ENCODE results near the gene UFSP2. TPM values are rescaled to one million over a fixed set of nuclear protein-coding genes. Genes with fewer than 3 reads are reported as not detected.

Gene UFSP2
- total RNA-seq, 1 donor from 2014 or later, result 27.5 TPM

- H3K9me3 ChIP-seq (ENCODE audit: insufficient read depth, low read depth, low read length), result no peaks in the 10 kb centered on the region
- H3K4me3 ChIP-seq (ENCODE audit: insufficient read depth, low read depth, low read length), result no peak overlapping the region
- DNase-seq (ENCODE audit: low read depth) (no peak), FAIRE-seq (no peak)
- H3K4me1 Mint-ChIP-seq (ENCODE audit: low read depth, unreplicated experiment), result peaks cover 3% of the 10 kb centered on the region
- H3K79me2 ChIP-seq (ENCODE audit: insufficient read depth, low read length), result no peaks in the 10 kb centered on the region
- no peak overlapping the region for H3K4me2 ChIP-seq (ENCODE audit: low read length)
- H3K27ac ChIP-seq (ENCODE audit: low read depth, low read length), result no peak overlapping the region
- H3K9me3 Mint-ChIP-seq (ENCODE audit: unreplicated experiment), result peaks cover 3% of the 10 kb centered on the region
- no peaks in the 10 kb centered on the region for H3K27me3 Mint-ChIP-seq (ENCODE audit: low read depth, unreplicated experiment)
- H3K4me1 ChIP-seq (ENCODE audit: insufficient read depth, low read length), result no peaks in the 10 kb centered on the region
- H3K4me3 Mint-ChIP-seq (ENCODE audit: unreplicated experiment), result no peak overlapping the region
- no peak overlapping the region for H3K9ac ChIP-seq (ENCODE audit: low read length)
- H3K27ac Mint-ChIP-seq (ENCODE audit: unreplicated experiment), result no peak overlapping the region
- no peak for TF ChIP-seq EZH2 (IDR thresholded peaks at IDR 0.05; ENCODE audit: insufficient read depth, low read length)
- TF ChIP-seq CTCF (IDR thresholded peaks at IDR 0.05; ENCODE audit: insufficient read depth, low read depth, low read length), result no peak
- no peak overlapping the region for H2AFZ ChIP-seq (ENCODE audit: low read depth, low read length)
- no peaks in the 10 kb centered on the region for H4K20me1 ChIP-seq (ENCODE audit: insufficient read depth, low read length)
- no peaks in the 10 kb centered on the region for H3K27me3 ChIP-seq (ENCODE audit: insufficient read depth, low read length)
- H3K36me3 Mint-ChIP-seq (ENCODE audit: low read depth, unreplicated experiment), result peaks cover 16% of the 10 kb centered on the region
- H3K36me3 ChIP-seq (ENCODE audit: insufficient read depth, low read length), result no peaks in the 10 kb centered on the region
Observed at GRCh38 chr4:185384930-185385331, 40.8 kb downstream of the UFSP2 start.

- H3K9ac ChIP-seq (ENCODE audit: low read length), result no peak overlapping the region
- H3K27ac Mint-ChIP-seq (ENCODE audit: unreplicated experiment), result no peak overlapping the region
- no peaks in the 10 kb centered on the region for H3K36me3 ChIP-seq (ENCODE audit: insufficient read depth, low read length)
- DNase-seq (ENCODE audit: low read depth) (no peak), FAIRE-seq (no peak)
- no peak overlapping the region for H3K4me3 Mint-ChIP-seq (ENCODE audit: unreplicated experiment)
- H3K27me3 Mint-ChIP-seq (ENCODE audit: low read depth, unreplicated experiment), result no peaks in the 10 kb centered on the region
- no peak for TF ChIP-seq CTCF (IDR thresholded peaks at IDR 0.05; ENCODE audit: insufficient read depth, low read depth, low read length)
- no peak overlapping the region for H2AFZ ChIP-seq (ENCODE audit: low read depth, low read length)
- H3K4me2 ChIP-seq (ENCODE audit: low read length), result no peak overlapping the region
- peaks cover 3% of the 10 kb centered on the region for H3K4me1 Mint-ChIP-seq (ENCODE audit: low read depth, unreplicated experiment)
- no peaks in the 10 kb centered on the region for H3K27me3 ChIP-seq (ENCODE audit: insufficient read depth, low read length)
- no peaks in the 10 kb centered on the region for H3K79me2 ChIP-seq (ENCODE audit: insufficient read depth, low read length)
- no peaks in the 10 kb centered on the region for H3K9me3 ChIP-seq (ENCODE audit: insufficient read depth, low read depth, low read length)
- no peaks in the 10 kb centered on the region for H3K4me1 ChIP-seq (ENCODE audit: insufficient read depth, low read length)
- no peaks in the 10 kb centered on the region for H4K20me1 ChIP-seq (ENCODE audit: insufficient read depth, low read length)
- H3K4me3 ChIP-seq (ENCODE audit: insufficient read depth, low read depth, low read length), result no peak overlapping the region
- H3K27ac ChIP-seq (ENCODE audit: low read depth, low read length), result no peak overlapping the region
- H3K36me3 Mint-ChIP-seq (ENCODE audit: low read depth, unreplicated experiment), result peaks cover 16% of the 10 kb centered on the region
- H3K9me3 Mint-ChIP-seq (ENCODE audit: unreplicated experiment), result peaks cover 3% of the 10 kb centered on the region
Observed at GRCh38 chr4:185384061-185384460, 41.7 kb downstream of the UFSP2 start.

GRCh38 chr4:185383451-185383850 is 42.3 kb downstream of the UFSP2 start:
- no peak for FAIRE-seq
- Histone ChIP-seq H3K4me1 (ENCODE audit: insufficient read depth, low read length) (no peaks in the 10 kb centered on the region), H3K4me2 (ENCODE audit: low read length) (no peak overlapping the region), H3K79me2 (ENCODE audit: insufficient read depth, low read length) (no peaks in the 10 kb centered on the region), H3K27me3 (ENCODE audit: insufficient read depth, low read length) (no peaks in the 10 kb centered on the region), H3K9me3 (ENCODE audit: insufficient read depth, low read depth, low read length) (no peaks in the 10 kb centered on the region), H4K20me1 (ENCODE audit: insufficient read depth, low read length) (no peaks in the 10 kb centered on the region), H3K9ac (ENCODE audit: low read length) (no peak overlapping the region), H2AFZ (ENCODE audit: low read depth, low read length) (no peak overlapping the region), H3K27ac (ENCODE audit: low read depth, low read length) (no peak overlapping the region), H3K36me3 (ENCODE audit: insufficient read depth, low read length) (no peaks in the 10 kb centered on the region), H3K4me3 (ENCODE audit: insufficient read depth, low read depth, low read length) (no peak overlapping the region)
- no peak for TF ChIP-seq CTCF (IDR thresholded peaks at IDR 0.05; ENCODE audit: insufficient read depth, low read depth, low read length)
- no peak for TF ChIP-seq EZH2 (IDR thresholded peaks at IDR 0.05; ENCODE audit: insufficient read depth, low read length)
- Mint-ChIP-seq H3K4me1 (ENCODE audit: low read depth, unreplicated experiment) (peaks cover 3% of the 10 kb centered on the region), H3K4me3 (ENCODE audit: unreplicated experiment) (no peak overlapping the region), H3K27me3 (ENCODE audit: low read depth, unreplicated experiment) (no peaks in the 10 kb centered on the region), H3K27ac (ENCODE audit: unreplicated experiment) (no peak overlapping the region), H3K36me3 (ENCODE audit: low read depth, unreplicated experiment) (peaks cover 19% of the 10 kb centered on the region), H3K9me3 (ENCODE audit: unreplicated experiment) (peaks cover 3% of the 10 kb centered on the region)
- DNase-seq (ENCODE audit: low read depth), result no peak
